ENCODE data around the gene CEP126. TPM values are rescaled to one million over a fixed set of nuclear protein-coding genes. Genes with fewer than 3 reads are reported as not detected.
"Not testable (repeated sequence)": the region's sequence is repeated elsewhere in the genome, so short reads cannot be mapped to it uniquely, and the experiment has no call there.

Gene CEP126
- total RNA-seq, 6 donors from 2014 or later = 2.0 to 33.4 (median 8.0) TPM

GRCh38 chr11:101974255-101974654 is 59.4 kb downstream of the CEP126 start:
- H3K36me3 ChIP-seq = no peaks in the 10 kb centered on the region
- 54 to 65% methylated on average over 2 of the region's 2 CpGs for WGBS, 2 donors
- H3K27ac ChIP-seq = no peak overlapping the region
- no peaks in the 10 kb centered on the region for H3K9me3 ChIP-seq
- H3K27me3 ChIP-seq = no peaks in the 10 kb centered on the region
- no peak for ATAC-seq (ENCODE audit: low FRiP score in 2 of 2)
- no peak for TF ChIP-seq POLR2AphosphoS5 (IDR thresholded peaks at IDR 0.05)
- TF ChIP-seq POLR2A (IDR thresholded peaks at IDR 0.05) = no peak
- TF ChIP-seq CTCF (IDR thresholded peaks at IDR 0.05) = no peak
- no peak for TF ChIP-seq EP300 (IDR thresholded peaks at IDR 0.05)
- H3K4me1 ChIP-seq = no peaks in the 10 kb centered on the region
- no peak overlapping the region for H3K4me3 ChIP-seq
- no peak for DNase-seq

DNA sequence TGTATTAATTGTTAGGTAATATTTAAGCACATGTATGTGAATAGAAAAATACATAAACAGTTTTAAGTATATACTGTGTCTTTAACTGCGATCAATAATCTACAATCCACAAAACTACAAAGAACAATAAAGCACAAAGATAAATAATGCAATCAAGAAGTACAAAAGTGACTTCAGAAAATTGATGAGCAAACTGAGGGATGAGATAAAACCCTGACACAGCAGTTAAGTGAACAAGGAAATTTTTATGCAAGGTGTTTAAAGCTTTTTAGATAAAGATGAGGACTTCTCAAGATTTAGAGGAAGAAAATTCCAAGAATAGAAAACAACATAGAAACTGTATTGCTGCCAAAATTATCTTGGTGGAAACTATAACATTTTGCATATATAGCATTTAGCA is 60.0 kb downstream of the CEP126 start:
- ATAC-seq (ENCODE audit: low FRiP score in 2 of 2) = no peak
- no peaks in the 10 kb centered on the region for H3K4me1 ChIP-seq
- no peaks in the 10 kb centered on the region for H3K9me3 ChIP-seq
- H3K4me3 ChIP-seq = no peak overlapping the region
- no peaks in the 10 kb centered on the region for H3K27me3 ChIP-seq
- 86 to 93% methylated on average over 1 of the region's 1 CpG for WGBS, 2 donors
- no peak for DNase-seq
- no peak for TF ChIP-seq POLR2AphosphoS5 (IDR thresholded peaks at IDR 0.05)
- no peak for TF ChIP-seq EP300 (IDR thresholded peaks at IDR 0.05)
- no peak for TF ChIP-seq POLR2A (IDR thresholded peaks at IDR 0.05)
- TF ChIP-seq CTCF (IDR thresholded peaks at IDR 0.05) = no peak
- H3K27ac ChIP-seq = no peak overlapping the region
- no peaks in the 10 kb centered on the region for H3K36me3 ChIP-seq

- no peaks in the 10 kb centered on the region for H3K27me3 ChIP-seq
- WGBS, 2 donors = 81 to 90% methylated on average over 2 of the region's 2 CpGs
- H3K4me3 ChIP-seq = no peak overlapping the region
- ATAC-seq (ENCODE audit: low FRiP score in 2 of 2) (no peak), DNase-seq (no peak)
- H3K36me3 ChIP-seq = no peaks in the 10 kb centered on the region
- H3K9me3 ChIP-seq = no peaks in the 10 kb centered on the region
- TF ChIP-seq EP300 (IDR thresholded peaks at IDR 0.05) = no peak
- TF ChIP-seq CTCF (IDR thresholded peaks at IDR 0.05) = no peak
- no peak for TF ChIP-seq POLR2AphosphoS5 (IDR thresholded peaks at IDR 0.05)
- no peak for TF ChIP-seq POLR2A (IDR thresholded peaks at IDR 0.05)
- H3K4me1 ChIP-seq = no peaks in the 10 kb centered on the region
- H3K27ac ChIP-seq = no peak overlapping the region
These were observed 60.9 kb downstream of the CEP126 start for GRCh38 chr11:101975734-101976133.

DNA sequence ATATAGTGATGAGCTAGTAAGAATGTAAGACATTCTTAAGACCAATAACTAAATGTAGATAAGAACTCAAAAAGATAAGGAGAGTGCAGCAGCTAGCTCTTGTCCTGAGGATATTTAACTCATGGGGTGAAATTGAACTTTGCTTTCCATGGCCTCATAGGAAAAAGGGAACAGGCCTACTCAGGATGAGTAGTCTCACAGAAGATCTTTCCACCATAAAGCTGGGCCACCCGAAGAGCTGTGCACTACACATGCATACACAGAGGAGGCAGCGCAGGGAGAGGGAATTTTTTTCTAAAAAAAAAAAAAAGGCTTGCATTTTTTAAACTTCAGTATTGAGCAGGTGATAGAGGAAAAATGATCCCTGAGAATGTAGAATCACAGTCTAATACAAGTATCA is 72.6 kb downstream of the CEP126 start:
- Histone ChIP-seq H3K4me3 (no peak overlapping the region), H3K4me1 (no peaks in the 10 kb centered on the region), H3K27ac (no peak overlapping the region), H3K27me3 (no peaks in the 10 kb centered on the region), H3K9me3 (no peaks in the 10 kb centered on the region), H3K36me3 (no peaks in the 10 kb centered on the region)
- no peak for ATAC-seq (ENCODE audit: low FRiP score in 2 of 2)
- WGBS, 2 donors = 88 to 93% methylated on average over 2 of the region's 2 CpGs
- no peak for DNase-seq
- TF ChIP-seq CTCF (IDR thresholded peaks at IDR 0.05) = no peak
- no peak for TF ChIP-seq EP300 (IDR thresholded peaks at IDR 0.05)
- TF ChIP-seq POLR2A (IDR thresholded peaks at IDR 0.05) = no peak
- TF ChIP-seq POLR2AphosphoS5 (IDR thresholded peaks at IDR 0.05) = no peak

DNA sequence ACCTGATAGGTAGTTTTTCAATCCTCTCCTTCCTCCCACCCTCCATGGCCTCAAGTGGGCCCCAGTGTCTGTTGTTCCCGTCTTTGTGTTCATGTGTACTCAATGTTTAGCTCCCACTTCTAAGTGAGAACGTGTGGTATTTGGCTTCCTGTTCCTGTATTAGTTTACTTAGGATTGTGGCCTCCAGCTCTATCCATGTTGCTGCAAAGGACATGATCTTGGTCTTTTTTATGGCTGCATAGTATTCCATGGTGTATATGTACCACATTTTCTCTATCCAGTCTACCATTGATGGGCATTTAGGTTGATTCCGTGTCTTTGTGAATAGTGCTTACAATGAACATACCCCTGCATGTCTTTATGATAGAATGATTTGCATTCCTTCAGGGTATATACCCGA is 78.4 kb downstream of the CEP126 start:
- no peak for DNase-seq

GRCh38 chr11:101994052-101994469 is 79.3 kb downstream of the CEP126 start:
- ATAC-seq (ENCODE audit: low FRiP score in 2 of 2); DNase-seq: not testable (repeated sequence)

More for the DNA sequence above, 78.4 kb downstream of the CEP126 start:
- TF ChIP-seq POLR2A (IDR thresholded peaks at IDR 0.05) (no peak), CTCF (IDR thresholded peaks at IDR 0.05) (no peak), EP300 (IDR thresholded peaks at IDR 0.05) (no peak), POLR2AphosphoS5 (IDR thresholded peaks at IDR 0.05) (no peak)
- Histone ChIP-seq H3K4me3 (no peak overlapping the region), H3K27me3 (no peaks in the 10 kb centered on the region), H3K27ac (no peak overlapping the region), H3K4me1 (no peaks in the 10 kb centered on the region), H3K9me3 (no peaks in the 10 kb centered on the region), H3K36me3 (no peaks in the 10 kb centered on the region)
- WGBS, 2 donors = 80 to 84% methylated on average over 4 of the region's 4 CpGs
- no peak for ATAC-seq (ENCODE audit: low FRiP score in 2 of 2)

More at GRCh38 chr11:101994052-101994469, 79.3 kb downstream of the CEP126 start:
- not testable (repeated sequence) for H3K36me3 ChIP-seq, H3K9me3 ChIP-seq, H3K4me1 ChIP-seq, H3K27me3 ChIP-seq, H3K27ac ChIP-seq, H3K4me3 ChIP-seq
- 90 to 97% methylated on average over 2 of the region's 2 CpGs for WGBS, 2 donors
